ENCODE data around the gene LRCH3. TPM values are rescaled to one million over a fixed set of nuclear protein-coding genes. Genes with fewer than 3 reads are reported as not detected.

LRCH3 gene
- total and polyA plus RNA-seq, 12 donors = 7.1 to 33.2 (median 26.3) TPM

DNA sequence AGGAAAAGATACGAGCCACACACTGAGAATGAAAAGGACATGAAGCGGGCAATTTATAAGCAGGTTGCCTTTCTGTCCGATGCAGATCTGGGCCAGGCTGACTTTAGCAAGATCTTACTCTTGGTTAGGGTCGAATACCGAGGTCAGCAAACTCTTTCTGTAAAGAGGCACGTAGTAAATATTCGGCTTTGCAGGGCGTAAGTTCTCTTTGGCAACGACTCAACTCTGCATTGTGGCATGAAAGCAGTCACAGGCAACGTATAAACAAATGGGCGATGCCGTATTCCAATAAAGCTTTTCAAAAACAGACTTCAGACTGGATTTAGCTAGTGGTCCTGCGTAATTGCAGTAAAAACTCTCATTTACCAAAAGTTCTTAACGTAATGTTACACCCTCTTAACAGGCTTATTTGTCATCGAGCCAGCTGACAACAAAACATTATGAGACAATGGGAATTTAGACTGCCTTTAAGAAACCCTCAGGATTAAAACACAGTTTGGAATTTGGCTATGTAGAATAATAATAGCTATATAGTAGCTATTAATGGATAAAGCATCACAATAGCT lies 145.8 kb downstream of the LRCH3 start:
- Histone ChIP-seq H3K27ac (no peak overlapping the region), H3K36me3 (peaks cover 0 to 30% (median 0%) of the 10 kb centered on the region in 9 donors), H3K4me1 (no peaks in the 10 kb centered on the region), H3K27me3 (no peaks in the 10 kb centered on the region), H3K9me3 (no peaks in the 10 kb centered on the region), H3K4me3 (no peak overlapping the region)
- TF ChIP-seq, protein P1, sequence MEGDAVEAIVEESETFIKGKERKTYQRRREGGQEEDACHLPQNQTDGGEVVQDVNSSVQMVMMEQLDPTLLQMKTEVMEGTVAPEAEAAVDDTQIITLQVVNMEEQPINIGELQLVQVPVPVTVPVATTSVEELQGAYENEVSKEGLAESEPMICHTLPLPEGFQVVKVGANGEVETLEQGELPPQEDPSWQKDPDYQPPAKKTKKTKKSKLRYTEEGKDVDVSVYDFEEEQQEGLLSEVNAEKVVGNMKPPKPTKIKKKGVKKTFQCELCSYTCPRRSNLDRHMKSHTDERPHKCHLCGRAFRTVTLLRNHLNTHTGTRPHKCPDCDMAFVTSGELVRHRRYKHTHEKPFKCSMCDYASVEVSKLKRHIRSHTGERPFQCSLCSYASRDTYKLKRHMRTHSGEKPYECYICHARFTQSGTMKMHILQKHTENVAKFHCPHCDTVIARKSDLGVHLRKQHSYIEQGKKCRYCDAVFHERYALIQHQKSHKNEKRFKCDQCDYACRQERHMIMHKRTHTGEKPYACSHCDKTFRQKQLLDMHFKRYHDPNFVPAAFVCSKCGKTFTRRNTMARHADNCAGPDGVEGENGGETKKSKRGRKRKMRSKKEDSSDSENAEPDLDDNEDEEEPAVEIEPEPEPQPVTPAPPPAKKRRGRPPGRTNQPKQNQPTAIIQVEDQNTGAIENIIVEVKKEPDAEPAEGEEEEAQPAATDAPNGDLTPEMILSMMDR (IDR thresholded peaks at IDR 0.05) = no peak
- DNase-seq = no peak
- intact Hi-C loops (cut with DNase I) = no loop called here
- no peak for ATAC-seq
- WGBS, 2 donors = 92 to 95% methylated on average over 15 of the region's 15 CpGs

Other genes starting within 250 kb of the LRCH3 start
- gene BDH1, start 235.3 kb upstream of the LRCH3 start, total RNA-seq = 100 to 1,000 TPM in 4 of 10 donors, 10 to 100 TPM in 6; 38.6 to 144 (median 82.5) TPM
- gene BDH1, start 235.3 kb upstream of the LRCH3 start, polyA plus RNA-seq = 10 to 100 TPM in 1 of 2 donors, 1 to 10 TPM in 1; 9.6 to 85.4 TPM
- gene RUBCN, start 54.4 kb upstream of the LRCH3 start, total RNA-seq = 10 to 100 TPM; 23.6 to 51.4 (median 35.7) TPM
- gene RUBCN, start 54.4 kb upstream of the LRCH3 start, polyA plus RNA-seq = 10 to 100 TPM in 1 of 2 donors, 1 to 10 TPM in 1; 9.7 to 16.5 TPM
- gene FYTTD1, start 41.4 kb upstream of the LRCH3 start, total RNA-seq = 100 to 1,000 TPM in 1 of 10 donors, 10 to 100 TPM in 9; 63.5 to 111 (median 82.4) TPM
- 10 to 100 TPM; 16.5 to 17.9 TPM for gene FYTTD1, start 41.4 kb upstream of the LRCH3 start, polyA plus RNA-seq
- gene RPL35A, start 158.9 kb downstream of the LRCH3 start, total RNA-seq = 100 to 1,000 TPM; 674 to 856 (median 795) TPM
- gene RPL35A, start 158.9 kb downstream of the LRCH3 start, polyA plus RNA-seq = 1,000 to 10,000 TPM; 1,199 to 1,493 TPM
- 10 to 100 TPM in 7 of 10 donors, 1 to 10 TPM in 3; 8.7 to 15.2 (median 11.0) TPM for gene LMLN, start 169.0 kb downstream of the LRCH3 start, total RNA-seq
- gene LMLN, start 169.0 kb downstream of the LRCH3 start, polyA plus RNA-seq = 1 to 10 TPM; 2.0 to 3.1 TPM

Data from heart right ventricle (tissue), 16 donors.